Endothelial cell of umbilical vein (primary cell): Measurements from ENCODE around the gene HSPG2. TPM values are rescaled to one million over a fixed set of nuclear protein-coding genes. Genes with fewer than 3 reads are reported as not detected.

ENCODE experiments used
- BruUV-seq: library from RNA; stranded (reverse); fragments of 400-500 nt; replicated peaks from 2 replicates; lab custom pipeline; 2021; lab: Mats Ljungman, UMichigan
- CTCF ChIA-PET: fragments of 300-600, 350-600 bp; sonication (Branson Sonifier 250); formaldehyde crosslinking; loops from one replicate; lab custom pipeline; 2021; ENCODE audit warnings: antibody characterized with exemption, inconsistent platforms; lab: Charles Lee
- POLR2A ChIA-PET: fragments of 300-600, 350-600 bp; sonication (Branson Sonifier 250); formaldehyde crosslinking; loops from one replicate; lab custom pipeline; 2021; ENCODE audit warnings: antibody characterized with exemption, inconsistent platforms; lab: Charles Lee
- DNase-seq: peaks from one replicate; pipeline ENCODE4 v3.0.0-alpha.2; 2011; ENCODE audit warnings: low read depth, low spot score
- FAIRE-seq: peaks from 2 replicates; lab custom pipeline; 2011; peaks lifted over from hg19 to GRCh38; lab: Jason Lieb, UNC
- H2AFZ ChIP-seq: 2 replicates; pipeline ENCODE4 v1.6.0; 2012; ENCODE audit warnings: low read depth, low read length, control low read depth, inconsistent platforms
- H3K27ac ChIP-seq: 2 replicates; pipeline ENCODE4 v1.5.1; 2011; ENCODE audit warnings: low read depth, mild to moderate bottlenecking, control low read depth, low read length, moderate library complexity; ENCODE audit not compliant: insufficient read depth
- H3K27me3 ChIP-seq, 2 experiments: 2 replicates each; pipeline versions ENCODE4 v1.6.0 to v1.6.1; 2011; ENCODE audit warnings: low read length in 2 of 2, mixed read lengths in 1 of 2; ENCODE audit not compliant: control insufficient read depth in 2 of 2, insufficient read depth in 2 of 2
- H3K36me3 ChIP-seq, 2 experiments: 2 replicates in 1 of 2; 3 replicates in 1 of 2; pipeline ENCODE4 v1.5.1; 2011; ENCODE audit warnings: low read length in 2 of 2, mild to moderate bottlenecking in 1 of 2, moderate library complexity in 1 of 2; ENCODE audit not compliant: control insufficient read depth in 2 of 2, insufficient read depth in 2 of 2; ENCODE audit errors: extremely low read depth in 1 of 2
- H3K4me1 ChIP-seq: 3 replicates; pipeline ENCODE4 v1.5.1; 2011; ENCODE audit warnings: mild to moderate bottlenecking, low read length; ENCODE audit not compliant: control insufficient read depth, insufficient read depth; ENCODE audit errors: extremely low read depth
- H3K4me2 ChIP-seq: 2 replicates; pipeline ENCODE4 v1.6.1; 2011; ENCODE audit warnings: low read length, control low read depth, mixed read lengths; ENCODE audit not compliant: insufficient read depth
- H3K4me3 ChIP-seq, 3 experiments: fragments of 200-600 bp in 1 of 3; sonication (generic), shearing (Covaris generic) in 1 of 3; replicated peaks in 1 of 3; 2 replicates each; pipeline ENCODE4 v1.5.1; 2011 to 2016; ENCODE audit warnings: control low read depth in 3 of 3, low read length in 3 of 3, mild to moderate bottlenecking in 2 of 3, inconsistent platforms in 1 of 3, low read depth in 1 of 3, moderate library complexity in 1 of 3; ENCODE audit not compliant: insufficient read depth in 1 of 3
- H3K79me2 ChIP-seq: 2 replicates; pipeline ENCODE4 v1.6.0; 2012; ENCODE audit warnings: low read length, inconsistent platforms; ENCODE audit not compliant: control insufficient read depth, insufficient read depth
- H3K9ac ChIP-seq: replicated peaks from 2 replicates; pipeline ENCODE3; 2011; ENCODE audit warnings: low read length, control low read depth; ENCODE audit not compliant: insufficient read depth; ENCODE audit errors: extremely low read depth
- H3K9me1 ChIP-seq: replicated peaks from 3 replicates; pipeline ENCODE4 v1.6.0; 2011; ENCODE audit warnings: mild to moderate bottlenecking, low read length; ENCODE audit not compliant: control insufficient read depth, insufficient read depth; ENCODE audit errors: extremely low read depth
- H3K9me3 ChIP-seq: replicated peaks from 2 replicates; pipeline ENCODE4 v1.5.1; 2012; ENCODE audit warnings: low read length, inconsistent platforms; ENCODE audit not compliant: control insufficient read depth, insufficient read depth
- H4K20me1 ChIP-seq: replicated peaks from 2 replicates; pipeline ENCODE3; 2011; ENCODE audit warnings: mild to moderate bottlenecking, low read length; ENCODE audit not compliant: control insufficient read depth, insufficient read depth; ENCODE audit errors: extremely low read depth
- CTCF ChIP-seq, 2 donors: IDR thresholded peaks; 1 replicate in 1 of 2; 2 replicates in 1 of 2; pipeline ENCODE4 v1.5.1; 2011; ENCODE audit warnings: low read length in 2 of 2, mild to moderate bottlenecking in 2 of 2, moderate library complexity in 2 of 2, control low read depth in 1 of 2, inconsistent platforms in 1 of 2, low read depth in 1 of 2; ENCODE audit not compliant: insufficient read depth in 1 of 2; ENCODE audit errors: extremely low read depth in 1 of 2
- EZH2 ChIP-seq: IDR thresholded peaks from 2 replicates; pipeline ENCODE4 v1.6.1; 2012; ENCODE audit warnings: borderline replicate concordance, low read depth, mild to moderate bottlenecking, moderate library complexity, low read length, inconsistent platforms; ENCODE audit not compliant: severe bottlenecking
- FOS ChIP-seq: IDR thresholded peaks from 2 replicates; pipeline ENCODE4 v1.6.1; 2011; ENCODE audit warnings: mild to moderate bottlenecking, low read length, moderate library complexity, borderline replicate concordance; ENCODE audit not compliant: insufficient read depth
- GATA2 ChIP-seq: IDR thresholded peaks from 2 replicates; pipeline ENCODE4 v1.7.0; 2011; ENCODE audit warnings: low read depth, mild to moderate bottlenecking, moderate library complexity, mixed read lengths, low read length; ENCODE audit not compliant: insufficient read length, insufficient read depth
- JUN ChIP-seq: IDR thresholded peaks from 2 replicates; pipeline ENCODE4 v1.6.1; 2011; ENCODE audit warnings: borderline replicate concordance, low read depth; ENCODE audit not compliant: insufficient read length, insufficient read depth
- MYC ChIP-seq: IDR thresholded peaks from one replicate; pipeline ENCODE4 v1.6.1; 2011; ENCODE audit warnings: mild to moderate bottlenecking, low read depth, low read length
- POLR2A ChIP-seq: IDR thresholded peaks from 2 replicates; pipeline ENCODE4 v1.6.1; 2012; ENCODE audit warnings: low read depth, mild to moderate bottlenecking, control low read depth, low read length
- POLR2AphosphoS5 ChIP-seq: IDR thresholded peaks from 2 replicates; pipeline ENCODE4 v1.6.1; 2012; ENCODE audit warnings: low read depth, mild to moderate bottlenecking, control low read depth, low read length, moderate library complexity; ENCODE audit not compliant: insufficient read depth
- dilution Hi-C: fragments of 300-500 bp; cut with MboI; formaldehyde crosslinking; loops from one replicate; pipeline ENCODE4 v1.15.0; 2019; ENCODE audit warnings: low sequenced_read_pairs; ENCODE audit not compliant: extremely low pct_ligation_motif_present
- intact Hi-C: fragments of 100-400 bp; cut with micrococcal nuclease; formaldehyde crosslinking; loops from one replicate; pipeline ENCODE4 v1.10.0; 2022
- polyA plus RNA-seq, 4 experiments: library from polyadenylated mRNA; depleted of rRNA in 3 of 4; stranded (reverse) in 3 of 4; unstranded in 1 of 4; fragments of >200 nt; gene quantifications; 2 replicates each; pipeline versions ENCODE4 v1.2.1 to v1.2.3, GENCODE V29; 2011 to 2012; ENCODE audit warnings: missing spikeins in 1 of 4
- total RNA-seq: library from RNA; stranded (reverse); gene quantifications from 2 replicates; pipeline ENCODE4 v1.2.3, GENCODE V29; 2021
- TF ChIP-seq, protein P1 (sequence below): IDR thresholded peaks from 2 replicates; pipeline ENCODE4 v1.6.1; 2011; ENCODE audit not compliant: insufficient read depth, insufficient read length

Gene HSPG2
- total and polyA plus RNA-seq, 2 donors (not counting 3 experiments of a cell fraction or from before 2014, with no cell fraction given): 734 to 3,499 TPM

DNA sequence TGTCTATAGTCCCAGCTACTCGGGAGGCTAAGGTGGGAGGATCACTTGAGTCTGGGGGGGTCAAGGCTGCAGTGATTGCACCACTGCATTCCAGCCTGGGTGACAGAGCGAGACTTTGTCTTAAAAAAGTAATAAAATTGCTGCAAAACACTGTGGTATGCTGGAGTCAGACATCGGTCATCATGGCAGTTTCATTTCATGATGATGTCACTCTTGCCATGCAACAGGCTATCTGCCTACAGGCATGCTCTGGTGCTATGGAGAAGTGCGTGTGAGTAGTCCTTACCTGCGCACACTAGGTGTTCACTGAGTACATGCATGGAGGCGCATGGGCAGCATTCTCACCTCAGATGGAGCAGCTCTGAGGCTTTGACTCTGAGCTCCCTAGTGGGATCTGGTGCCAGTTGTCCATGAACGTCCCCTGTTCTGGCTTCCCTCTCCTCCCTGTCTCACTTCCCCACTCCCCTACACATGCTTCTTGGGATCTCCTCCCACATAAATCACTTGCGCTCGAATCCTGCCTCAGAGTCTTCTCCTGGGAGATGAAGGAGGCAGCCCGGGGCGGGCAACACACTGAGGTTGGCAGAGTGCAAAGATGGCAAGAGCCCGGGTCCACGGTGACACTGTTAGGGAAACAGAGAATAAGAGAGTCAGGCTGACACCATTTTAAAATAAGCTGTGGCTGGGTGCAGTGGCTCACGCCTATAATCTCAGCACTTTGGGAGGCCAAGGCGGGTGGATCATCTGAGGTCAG lies 29.3 kb upstream of the HSPG2 start:
- Histone ChIP-seq H3K4me3 (no peak overlapping the region), H3K27ac (no peak overlapping the region), H4K20me1 (no peaks in the 10 kb centered on the region), H3K27me3 (no peaks in the 10 kb centered on the region), H3K36me3 (no peaks in the 10 kb centered on the region), H3K79me2 (no peaks in the 10 kb centered on the region), H3K4me1 (peaks cover 21% of the 10 kb centered on the region), H3K9me1 (no peaks in the 10 kb centered on the region), H2AFZ (no peak overlapping the region), H3K4me2 (no peak overlapping the region), H3K9ac (no peak overlapping the region), H3K9me3 (no peaks in the 10 kb centered on the region)
- TF ChIP-seq GATA2: no peak
- no peak for TF ChIP-seq EZH2
- TF ChIP-seq POLR2AphosphoS5: no peak
- TF ChIP-seq MYC: no peak
- TF ChIP-seq, protein P1, sequence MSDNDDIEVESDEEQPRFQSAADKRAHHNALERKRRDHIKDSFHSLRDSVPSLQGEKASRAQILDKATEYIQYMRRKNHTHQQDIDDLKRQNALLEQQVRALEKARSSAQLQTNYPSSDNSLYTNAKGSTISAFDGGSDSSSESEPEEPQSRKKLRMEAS: no peak
- no peak for TF ChIP-seq FOS
- no peak for TF ChIP-seq POLR2A
- no peak for TF ChIP-seq CTCF (IDR thresholded peaks at IDR 0.05; ENCODE audit: extremely low read depth in 1 of 2, insufficient read depth in 1 of 2, low read depth in 1 of 2, low read length in 2 of 2)
- TF ChIP-seq JUN: no peak
- CTCF ChIA-PET: interaction anchor here (11.3 kb wide), 1 partner anchor 34 kb away, joined by 95 read pairs; the partner anchor contains the start of gene HSPG2
- DNase-seq: no peak
- dilution Hi-C loops (no loop called here), intact Hi-C loops (no loop called here)
- POLR2A ChIA-PET: interaction anchor here (0.6 kb wide), 2 partner anchors 29 to 60 kb away, joined by 3 read pairs; partner anchors contain the start of gene HSPG2
- no peak for FAIRE-seq
- no TSS peak for BruUV-seq
